GM23248 (cell line): ENCODE measurements around the gene MPND. TPM values are rescaled to one million over a fixed set of nuclear protein-coding genes. Genes with fewer than 3 reads are reported as not detected.

Experiments
- DNase-seq: peaks from one replicate; pipeline ENCODE4 v3.0.0-alpha.2; 2015
- H2AFZ ChIP-seq: fragments of 200-600 bp; sonication (generic); 2 replicates; pipeline ENCODE4 v1.6.1; 2016; ENCODE audit warnings: antibody characterized with exemption
- H3F3A ChIP-seq: fragments of 200-600 bp; sonication (generic); 2 replicates; pipeline ENCODE4 v1.6.1; 2016; ENCODE audit warnings: mild to moderate bottlenecking, antibody characterized with exemption, mixed run types; ENCODE audit not compliant: insufficient read depth
- H3K27ac ChIP-seq: fragments of 200-600 bp; sonication (generic); 2 replicates; pipeline ENCODE4 v1.5.1; 2016; ENCODE audit warnings: mild to moderate bottlenecking
- H3K27me3 ChIP-seq: fragments of 200-600 bp; sonication (generic); replicated peaks from 2 replicates; pipeline ENCODE4 v1.6.1; 2016; ENCODE audit warnings: mild to moderate bottlenecking; ENCODE audit not compliant: insufficient read depth
- H3K36me3 ChIP-seq: fragments of 200-600 bp; sonication (generic); 2 replicates; pipeline ENCODE4 v1.6.1; 2016; ENCODE audit warnings: low read depth, mild to moderate bottlenecking
- H3K4me1 ChIP-seq: fragments of 200-600 bp; sonication (generic); 2 replicates; pipeline ENCODE4 v1.6.1; 2016; ENCODE audit warnings: mild to moderate bottlenecking; ENCODE audit not compliant: insufficient read depth
- H3K4me2 ChIP-seq: fragments of 200-600 bp; sonication (generic); one replicate; pipeline ENCODE4 v1.6.1; 2016; ENCODE audit warnings: mild to moderate bottlenecking; ENCODE audit not compliant: unreplicated experiment
- H3K4me3 ChIP-seq: fragments of 200-600 bp; sonication (generic); 2 replicates; pipeline ENCODE4 v1.5.1; 2016; ENCODE audit warnings: mild to moderate bottlenecking
- H3K79me2 ChIP-seq: fragments of 200-600 bp; sonication (generic); 2 replicates; pipeline ENCODE4 v1.6.1; 2016; ENCODE audit warnings: mild to moderate bottlenecking; ENCODE audit not compliant: insufficient read depth
- H3K9ac ChIP-seq: fragments of 200-600 bp; sonication (generic); 2 replicates; pipeline ENCODE4 v1.6.1; 2016; ENCODE audit warnings: mild to moderate bottlenecking
- H3K9me2 ChIP-seq: fragments of 200-600 bp; sonication (generic); 2 replicates; pipeline ENCODE4 v1.6.1; 2016; ENCODE audit warnings: mixed run types, mild to moderate bottlenecking, moderate library complexity; ENCODE audit not compliant: insufficient read depth
- H3K9me3 ChIP-seq: fragments of 200-600 bp; sonication (generic); one replicate; pipeline ENCODE4 v1.6.1; 2017; ENCODE audit warnings: low read depth
- H4K20me1 ChIP-seq: fragments of 200-600 bp; sonication (generic); 2 replicates; pipeline ENCODE4 v1.6.0; 2016; ENCODE audit not compliant: insufficient read depth
- EZH2 ChIP-seq: fragments of 200-600 bp; sonication (generic); IDR thresholded peaks from 2 replicates; pipeline ENCODE4 v1.6.1; 2018; ENCODE audit warnings: antibody characterized with exemption, mild to moderate bottlenecking; ENCODE audit not compliant: insufficient read depth, poor library complexity, severe bottlenecking
- EZH2phosphoT487 ChIP-seq: fragments of 200-600 bp; sonication (generic); IDR thresholded peaks from 2 replicates; pipeline ENCODE4 v1.6.1; 2018; ENCODE audit warnings: antibody characterized with exemption, moderate library complexity, mild to moderate bottlenecking, low read depth; ENCODE audit not compliant: insufficient read depth
- WGBS, 2 experiments: methylation state at CpG; one replicate each; pipeline ENCODE4 v1.1.6; 2015 to 2017; ENCODE audit warnings: low lambda C conversion rate in 2 of 2, low coverage in 1 of 2; ENCODE audit errors: missing lambda C conversion rate in 2 of 2; 5-methylcytosine and 5-hydroxymethylcytosine counted together
- in situ Hi-C: fragments of 300-500 bp; cut with MboI; formaldehyde crosslinking; loops from 2 replicates; pipeline ENCODE4 v1.15.0; 2020
- polyA plus RNA-seq: library from polyadenylated mRNA; unstranded; fragments of >200 nt; fragmentation: Nextera tagmentation; extraction: Ambion mirVana; gene quantifications from 2 replicates; pipeline ENCODE4 v1.2.1, GENCODE V29; 2016
- total RNA-seq: library from RNA; depleted of rRNA; stranded (reverse); fragments of >200 nt; shearing (Covaris generic); gene quantifications from 2 replicates; pipeline ENCODE4 v1.2.3, GENCODE V29; 2014

MPND gene
- total and polyA plus RNA-seq, 2 experiments from 2014 or later, result 3.0 to 8.4 TPM

DNA sequence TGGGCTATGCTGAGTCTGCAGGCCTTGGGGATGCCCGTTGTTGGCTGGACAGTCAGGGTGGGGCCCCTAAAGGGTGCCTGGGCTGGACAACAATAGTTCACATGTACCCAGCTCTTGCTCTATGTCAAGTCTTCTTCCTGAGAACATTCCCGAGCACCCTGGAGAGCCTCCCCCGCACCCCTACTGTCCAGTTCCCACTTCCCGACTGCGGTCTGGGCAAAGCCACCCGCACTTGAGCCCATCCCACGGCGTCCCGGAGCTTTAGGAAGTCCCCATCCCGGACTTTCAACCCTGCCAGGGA is 1.1 kb upstream of the MPND start:
- Histone ChIP-seq H2AFZ (peak overlapping the region; percentile 95), H4K20me1 (no peaks in the 10 kb centered on the region), H3K9me2 (no peaks in the 10 kb centered on the region), H3F3A (no peaks in the 10 kb centered on the region), H3K4me2 (peak overlapping the region; percentile 87), H3K36me3 (no peaks in the 10 kb centered on the region), H3K4me1 (0 out of 2 replicates have a peak, but pooled peaks cover 4% of the 10 kb centered on the region), H3K27me3 (no peaks in the 10 kb centered on the region), H3K27ac (peak overlapping the region; percentile 69), H3K9ac (peak overlapping the region; percentile 78), H3K79me2 (no peaks in the 10 kb centered on the region), H3K4me3 (peak overlapping the region; percentile 79), H3K9me3 (no peaks in the 10 kb centered on the region)
- in situ Hi-C loops, result no loop called here
- TF ChIP-seq EZH2phosphoT487 (no peak), EZH2 (no peak)
- DNase-seq, result peak; percentile 58
- 0 to 4% methylated on average over 10 of the region's 10 CpGs for WGBS, 2 experiments

DNA sequence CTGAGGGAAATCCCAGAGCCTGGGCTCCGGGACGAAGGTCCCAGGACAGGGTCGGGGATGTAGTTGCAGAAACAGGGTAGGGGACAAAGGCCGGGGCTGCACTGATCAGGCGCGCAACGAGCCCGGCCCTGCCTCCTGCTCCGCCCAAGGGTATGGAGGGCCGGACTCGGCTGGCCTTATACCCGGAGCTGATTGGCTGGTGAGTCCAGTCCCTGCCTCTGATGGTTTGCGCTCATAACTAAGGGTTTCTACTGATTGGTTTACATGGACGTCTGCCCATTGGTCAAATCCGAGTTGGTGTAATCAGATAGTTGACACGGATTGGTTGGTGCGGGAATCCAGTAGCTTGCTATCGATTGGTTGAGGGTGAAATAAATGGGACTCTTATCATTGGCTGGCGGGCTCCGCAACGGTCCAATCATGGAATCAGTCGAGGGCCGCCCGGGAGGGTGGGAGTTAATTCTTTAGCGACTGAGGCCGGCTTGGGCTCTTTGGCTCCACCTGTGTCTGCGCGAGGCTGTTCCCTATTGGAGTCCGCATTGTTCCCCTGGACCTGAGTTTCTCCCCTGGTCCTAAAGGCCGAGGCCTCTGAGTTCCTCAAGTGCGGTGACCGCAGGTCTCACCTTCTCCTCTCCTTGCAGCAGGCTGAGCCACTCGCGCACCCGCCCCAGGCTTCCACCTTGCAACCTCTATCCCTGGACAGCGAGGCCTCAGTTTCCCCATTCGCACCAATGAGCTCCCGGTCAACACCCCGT is 570 bp upstream of the MPND start:
- WGBS, 2 experiments, result 0 to 1% methylated on average over 38 to 39 of the region's 39 CpGs
- H4K20me1 ChIP-seq, result no peaks in the 10 kb centered on the region
- H3K9me3 ChIP-seq, result no peaks in the 10 kb centered on the region
- TF ChIP-seq EZH2 (no peak), EZH2phosphoT487 (no peak)
- H3K4me2 ChIP-seq, result peak overlapping the region; percentile 95
- peak overlapping the region; percentile 69 for H3K27ac ChIP-seq
- H3K27me3 ChIP-seq, result no peaks in the 10 kb centered on the region
- H3K4me3 ChIP-seq, result peak overlapping the region; percentile 88
- H3K79me2 ChIP-seq, result no peaks in the 10 kb centered on the region
- peak overlapping the region; percentile 78 for H3K9ac ChIP-seq
- no peaks in the 10 kb centered on the region for H3F3A ChIP-seq
- in situ Hi-C loops, result no loop called here
- no peaks in the 10 kb centered on the region for H3K9me2 ChIP-seq
- peak; percentile 100 for DNase-seq
- peak overlapping the region; percentile 99 for H2AFZ ChIP-seq
- H3K4me1 ChIP-seq, result 0 out of 2 replicates have a peak, but pooled peaks cover 4% of the 10 kb centered on the region
- no peaks in the 10 kb centered on the region for H3K36me3 ChIP-seq

DNA sequence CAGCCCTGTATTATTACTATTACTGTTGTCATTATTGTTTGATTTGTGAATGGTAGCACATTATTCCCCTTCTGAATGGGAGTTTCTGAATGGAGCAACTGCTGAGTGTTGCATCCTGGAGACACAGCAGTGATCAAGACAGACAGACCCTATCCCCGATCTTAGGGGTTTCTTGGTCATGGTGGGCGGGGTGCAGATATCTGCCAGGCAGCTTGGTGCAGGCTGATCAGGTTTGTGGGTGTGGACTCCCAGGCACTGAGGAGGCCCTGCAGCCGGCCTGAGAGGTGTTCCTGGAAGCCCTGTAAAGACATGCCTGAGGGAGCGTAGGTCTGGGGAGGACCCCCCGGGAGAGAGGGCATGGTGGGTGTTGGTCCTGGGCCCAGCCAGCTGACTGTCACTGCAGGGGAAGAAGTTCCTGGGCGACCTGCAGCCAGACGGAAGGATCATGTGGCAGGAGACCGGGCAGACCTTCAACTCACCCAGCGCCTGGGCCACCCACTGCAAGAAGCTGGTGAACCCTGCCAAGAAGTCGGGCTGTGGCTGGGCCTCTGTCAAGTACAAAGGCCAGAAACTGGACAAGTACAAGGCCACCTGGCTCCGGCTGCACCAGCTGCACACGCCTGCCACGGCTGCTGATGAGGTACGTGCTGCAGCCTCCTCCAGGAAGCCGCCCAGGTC is 2.1 kb downstream of the MPND start:
- no peak overlapping the region for H3K27ac ChIP-seq
- TF ChIP-seq EZH2, result no peak
- no peak for TF ChIP-seq EZH2phosphoT487
- H3K4me1 ChIP-seq, result 0 out of 2 replicates have a peak, but pooled peaks cover 4% of the 10 kb centered on the region
- in situ Hi-C loops, result no loop called here
- H4K20me1 ChIP-seq, result no peaks in the 10 kb centered on the region
- no peaks in the 10 kb centered on the region for H3K9me2 ChIP-seq
- H3K4me2 ChIP-seq, result no peak overlapping the region
- no peak overlapping the region for H2AFZ ChIP-seq
- H3K36me3 ChIP-seq, result no peaks in the 10 kb centered on the region
- H3K4me3 ChIP-seq, result no peak overlapping the region
- H3K79me2 ChIP-seq, result no peaks in the 10 kb centered on the region
- no peak overlapping the region for H3K9ac ChIP-seq
- DNase-seq, result no peak
- 89 to 93% methylated on average over 14 to 15 of the region's 15 CpGs for WGBS, 2 experiments
- H3F3A ChIP-seq, result no peaks in the 10 kb centered on the region
- no peaks in the 10 kb centered on the region for H3K27me3 ChIP-seq
- no peaks in the 10 kb centered on the region for H3K9me3 ChIP-seq

DNA sequence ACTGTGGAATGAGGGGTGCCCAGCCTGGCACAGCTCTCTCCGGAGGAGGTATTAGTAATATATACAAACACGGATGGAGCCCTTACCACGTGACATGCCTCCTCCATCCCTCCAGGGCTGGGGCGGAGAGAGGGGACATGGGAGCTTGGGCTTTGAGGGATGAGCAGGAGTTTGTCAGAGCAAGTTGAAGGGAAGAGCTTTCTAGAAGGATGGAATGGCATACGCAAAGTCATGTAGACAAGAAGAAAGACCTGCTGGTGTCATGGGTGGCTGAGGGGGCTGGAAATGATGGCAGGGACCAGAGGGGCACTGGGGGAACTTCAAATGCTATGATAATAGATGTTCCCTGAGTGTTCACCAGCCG is 2.6 kb downstream of the MPND start:
- H3K27me3 ChIP-seq, result no peaks in the 10 kb centered on the region
- no peaks in the 10 kb centered on the region for H3K36me3 ChIP-seq
- H3K9ac ChIP-seq, result no peak overlapping the region
- TF ChIP-seq EZH2, result no peak
- no peak for TF ChIP-seq EZH2phosphoT487
- no peaks in the 10 kb centered on the region for H3K9me2 ChIP-seq
- no peak overlapping the region for H3K4me3 ChIP-seq
- 0 out of 2 replicates have a peak, but pooled peaks cover 4% of the 10 kb centered on the region for H3K4me1 ChIP-seq
- H3F3A ChIP-seq, result no peaks in the 10 kb centered on the region
- no peaks in the 10 kb centered on the region for H4K20me1 ChIP-seq
- no peak for DNase-seq
- no peak overlapping the region for H3K4me2 ChIP-seq
- no peaks in the 10 kb centered on the region for H3K9me3 ChIP-seq
- 93 to 96% methylated on average over 6 of the region's 6 CpGs for WGBS, 2 experiments
- H3K79me2 ChIP-seq, result no peaks in the 10 kb centered on the region
- no peak overlapping the region for H3K27ac ChIP-seq
- in situ Hi-C loops, result no loop called here
- no peak overlapping the region for H2AFZ ChIP-seq
